ENCODE data around the gene STARD10. TPM values are rescaled to one million over a fixed set of nuclear protein-coding genes. Genes with fewer than 3 reads are reported as not detected.
A peak's percentile ranks its signal among the peaks of the same experiment; 100 is the strongest.

The STARD10 gene
- total and polyA plus RNA-seq, 2 of the 8 experiments (the other 6 are each of a cell fraction or from before 2014, with no cell fraction given), result 23.7 to 35.7 TPM

DNA sequence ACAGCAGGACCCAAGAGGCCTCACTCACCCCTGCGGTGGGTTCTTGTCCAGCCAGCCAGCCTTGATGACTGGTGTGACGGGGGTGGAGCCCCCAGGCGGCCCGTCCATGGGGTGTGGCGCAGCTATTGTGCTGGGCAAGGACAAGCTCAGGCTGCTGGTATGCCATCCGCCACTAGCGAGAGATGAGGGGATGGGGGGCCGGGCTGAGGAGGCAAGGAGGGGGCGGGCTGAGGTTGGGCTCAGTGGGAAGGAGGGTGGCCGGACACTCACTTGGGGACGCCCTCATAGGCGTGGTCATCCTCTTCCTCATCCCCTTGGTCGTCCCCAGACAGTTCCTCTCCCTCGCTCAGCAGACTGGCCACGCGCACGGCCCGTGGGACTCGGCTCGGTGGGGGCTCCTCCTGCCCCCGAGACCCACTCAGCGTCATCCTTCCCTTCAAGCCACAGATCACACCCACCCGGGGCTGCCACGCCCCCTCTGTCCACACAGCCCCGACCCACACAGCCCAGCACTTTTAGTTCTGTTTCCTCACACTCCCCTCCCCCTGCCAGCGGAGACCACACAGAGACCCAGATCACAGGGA, 81.6 kb downstream of the STARD10 start:
- FAIRE-seq (no peak), DNase-seq (ENCODE audit: low read depth in 1 of 2, low spot score in 2 of 2) (no peak)
- H2AK5ac ChIP-seq (ENCODE audit: low read depth, low read length), result no peak overlapping the region
- no peak overlapping the region for H2BK20ac ChIP-seq (ENCODE audit: low read length)
- H3K9me3 ChIP-seq (ENCODE audit: insufficient read depth in 2 of 2, low read depth in 1 of 2, low read length in 1 of 2), result no peaks in the 10 kb centered on the region
- peaks cover 3% of the 10 kb centered on the region; the same call in 1 of the 2 replicates for H3K79me1 ChIP-seq (ENCODE audit: low read depth, low read length)
- H3K36me3 ChIP-seq (ENCODE audit: control insufficient read depth in 2 of 4, insufficient read depth in 4 of 4, low read length in 3 of 4), result 0 out of 8 replicates have a peak, but pooled peaks cover 0 to 2% (median 0%) of the 10 kb centered on the region in 4 experiments
- no peak overlapping the region for H2BK15ac ChIP-seq (ENCODE audit: low read length)
- no peak overlapping the region for H3K27ac ChIP-seq (ENCODE audit: low read depth, low read length)
- H3K79me2 ChIP-seq (ENCODE audit: control insufficient read depth in 1 of 2, insufficient read depth in 2 of 2, low read length in 2 of 2), result no peaks in the 10 kb centered on the region; a peak in 1 of 4 replicates
- 92% methylated on average over 14 of the region's 26 CpGs; no CpG with 5 or more reads in 1 of the 2 experiments for WGBS, 2 experiments (ENCODE audit: extremely low coverage in 1 of 2, insufficient coverage in 1 of 2, insufficient read length in 1 of 2, insufficient replicate concordance in 2 of 2, low coverage in 1 of 2, low lambda C conversion rate in 2 of 2, missing lambda C conversion rate in 1 of 2)
- no peak overlapping the region for H2BK120ac ChIP-seq (replicated peaks; ENCODE audit: low read depth, low read length)
- ChIA-PET POLR2A (ENCODE audit: partially characterized antibody) (no interaction called here), CTCF (ENCODE audit: partially characterized antibody) (interaction anchor here (0.7 kb wide), 1 partner anchor 42 kb away, joined by 3 read pairs; no protein-coding TSS in a partner anchor)
- peaks cover 0 to 15% (median 8%) of the 10 kb centered on the region in 4 experiments; a peak in 6 of 7 replicates for H3K4me1 ChIP-seq (replicated peaks in 1 of 4; ENCODE audit: control insufficient read depth in 3 of 4, insufficient read depth in 4 of 4, low read length in 3 of 4)
- no peak overlapping the region for H4K91ac ChIP-seq (replicated peaks; ENCODE audit: insufficient read length, low read length)
- no peak for TF ChIP-seq BRCA1 (IDR thresholded peaks at IDR 0.05; ENCODE audit: low read depth, low read length)
- no peak for TF ChIP-seq EGR1 (IDR thresholded peaks at IDR 0.05; ENCODE audit: borderline replicate concordance, low read depth, low read length)
- no peak for TF ChIP-seq KDM4A (IDR thresholded peaks at IDR 0.05; ENCODE audit: low read depth, low read length, severe bottlenecking)
- no peak for TF ChIP-seq SRF (IDR thresholded peaks at IDR 0.05; ENCODE audit: low read depth, low read length)
- no peak for TF ChIP-seq SP1 (IDR thresholded peaks at IDR 0.05; ENCODE audit: low read depth, low read length)
- TF ChIP-seq TAF1 (IDR thresholded peaks at IDR 0.05; ENCODE audit: low read depth, low read length), result no peak
- TF ChIP-seq TCF12 (IDR thresholded peaks at IDR 0.05; ENCODE audit: low read depth, low read length), result no peak
- no peak for TF ChIP-seq CTBP2 (IDR thresholded peaks at IDR 0.05; ENCODE audit: borderline replicate concordance, insufficient read depth, insufficient read length, low read length)
- no peak for TF ChIP-seq TAF7 (optimal IDR thresholded peaks at IDR 0.05; ENCODE audit: borderline replicate concordance, low read depth, low read length)
- TF ChIP-seq ZNF274 (IDR thresholded peaks at IDR 0.05; ENCODE audit: borderline replicate concordance, extremely low read depth, low read length), result no peak
- TF ChIP-seq, protein P1, sequence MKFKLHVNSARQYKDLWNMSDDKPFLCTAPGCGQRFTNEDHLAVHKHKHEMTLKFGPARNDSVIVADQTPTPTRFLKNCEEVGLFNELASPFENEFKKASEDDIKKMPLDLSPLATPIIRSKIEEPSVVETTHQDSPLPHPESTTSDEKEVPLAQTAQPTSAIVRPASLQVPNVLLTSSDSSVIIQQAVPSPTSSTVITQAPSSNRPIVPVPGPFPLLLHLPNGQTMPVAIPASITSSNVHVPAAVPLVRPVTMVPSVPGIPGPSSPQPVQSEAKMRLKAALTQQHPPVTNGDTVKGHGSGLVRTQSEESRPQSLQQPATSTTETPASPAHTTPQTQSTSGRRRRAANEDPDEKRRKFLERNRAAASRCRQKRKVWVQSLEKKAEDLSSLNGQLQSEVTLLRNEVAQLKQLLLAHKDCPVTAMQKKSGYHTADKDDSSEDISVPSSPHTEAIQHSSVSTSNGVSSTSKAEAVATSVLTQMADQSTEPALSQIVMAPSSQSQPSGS (IDR thresholded peaks at IDR 0.05; ENCODE audit: low read length), result no peak
- H3K18ac ChIP-seq (ENCODE audit: extremely low read depth, low read length), result no peak overlapping the region
- no peak overlapping the region for H3K9ac ChIP-seq (replicated peaks in 1 of 4; ENCODE audit: extremely low read depth in 1 of 4, low read depth in 3 of 4, low read length in 3 of 4)
- no peak overlapping the region for H3K56ac ChIP-seq (replicated peaks; ENCODE audit: insufficient read length, low read depth, low read length)
- H3K23me2 ChIP-seq (ENCODE audit: low read depth, low read length), result no peaks in the 10 kb centered on the region
- H4K8ac ChIP-seq (ENCODE audit: extremely low read depth, insufficient read depth, low read length), result peak overlapping the region; percentile 64; the same call in 1 of the 2 replicates
- no peak overlapping the region for H3K4me2 ChIP-seq (ENCODE audit: insufficient read depth in 1 of 2, low read depth in 2 of 2, low read length in 2 of 2)
- H2BK5ac ChIP-seq (ENCODE audit: low read depth, low read length), result no peak overlapping the region
- H3K27me3 ChIP-seq (replicated peaks in 1 of 4; ENCODE audit: control insufficient read depth in 3 of 4, extremely low read depth in 1 of 4, insufficient read depth in 3 of 4, low read length in 3 of 4), result no peaks in the 10 kb centered on the region
- H3K14ac ChIP-seq (ENCODE audit: insufficient read length), result no peak overlapping the region
- no peak overlapping the region for H3K23ac ChIP-seq (ENCODE audit: insufficient read length)
- H4K5ac ChIP-seq (ENCODE audit: insufficient read length, low read depth, low read length), result no peak overlapping the region
- H2BK12ac ChIP-seq (ENCODE audit: low read depth, low read length), result no peak overlapping the region
- H3K4ac ChIP-seq (replicated peaks; ENCODE audit: insufficient read length, low read depth, low read length), result no peak overlapping the region
- peaks cover 3 to 12% of the 10 kb centered on the region in 2 experiments for H4K20me1 ChIP-seq (replicated peaks in 1 of 2; ENCODE audit: control insufficient read depth in 1 of 2, insufficient read depth in 2 of 2, low read length in 2 of 2)
- no peak overlapping the region for H3K4me3 ChIP-seq (ENCODE audit: extremely low read depth in 1 of 4, insufficient read depth in 2 of 4, low read depth in 3 of 4, low read length in 4 of 4)
- H2AFZ ChIP-seq (ENCODE audit: low read length), result no peak overlapping the region

Measured in H1 (cell line).